Type B pancreatic cell (in vitro differentiated cells): ENCODE data around the gene WIZ. TPM values are rescaled to one million over a fixed set of nuclear protein-coding genes. Genes with fewer than 3 reads are reported as not detected.

ENCODE experiments used
- DNase-seq: peaks from one replicate; pipeline ENCODE4 v3.0.0; 2021; ENCODE audit warnings: mixed read lengths; ENCODE audit not compliant: unreplicated experiment; ENCODE audit errors: extremely low spot score
- H3K27ac Mint-ChIP-seq: 2 replicates; pipeline ENCODE4 v1.8.0; 2021; ENCODE audit warnings: mild to moderate bottlenecking, mixed read lengths
- H3K27me3 Mint-ChIP-seq: 2 replicates; pipeline ENCODE4 v1.8.0; 2021; ENCODE audit warnings: mixed read lengths
- H3K36me3 Mint-ChIP-seq: 2 replicates; pipeline ENCODE4 v1.8.0; 2021; ENCODE audit warnings: mixed read lengths
- H3K4me1 Mint-ChIP-seq: one replicate; pipeline ENCODE4 v1.8.0; 2021; ENCODE audit warnings: mixed read lengths; ENCODE audit not compliant: unreplicated experiment
- H3K4me3 Mint-ChIP-seq: 2 replicates; pipeline ENCODE4 v1.8.0; 2021; ENCODE audit warnings: mild to moderate bottlenecking, mixed read lengths
- H3K9me3 Mint-ChIP-seq: 2 replicates; pipeline ENCODE4 v1.8.0; 2021; ENCODE audit warnings: mixed read lengths
- total RNA-seq: library from RNA; stranded (reverse); gene quantifications from 2 replicates; pipeline ENCODE4 v1.2.1, GENCODE V29; 2021; ENCODE audit warnings: low replicate concordance
- TF ChIP-seq, protein P1 (sequence below): fragments of 200-600 bp; sonication (generic); conservative IDR thresholded peaks from 2 replicates; pipeline ENCODE4 v1.5.0; 2021; ENCODE audit warnings: antibody characterized with exemption, mild to moderate bottlenecking

WIZ gene
- total RNA-seq, 1 donor from 2014 or later = 45.8 TPM

GRCh38 chr19:15402411-15403150, 47.2 kb downstream of the WIZ start:
- Mint-ChIP-seq H3K4me3 (no peak overlapping the region), H3K36me3 (peaks cover 11% of the 10 kb centered on the region)
- TF ChIP-seq, protein P1, sequence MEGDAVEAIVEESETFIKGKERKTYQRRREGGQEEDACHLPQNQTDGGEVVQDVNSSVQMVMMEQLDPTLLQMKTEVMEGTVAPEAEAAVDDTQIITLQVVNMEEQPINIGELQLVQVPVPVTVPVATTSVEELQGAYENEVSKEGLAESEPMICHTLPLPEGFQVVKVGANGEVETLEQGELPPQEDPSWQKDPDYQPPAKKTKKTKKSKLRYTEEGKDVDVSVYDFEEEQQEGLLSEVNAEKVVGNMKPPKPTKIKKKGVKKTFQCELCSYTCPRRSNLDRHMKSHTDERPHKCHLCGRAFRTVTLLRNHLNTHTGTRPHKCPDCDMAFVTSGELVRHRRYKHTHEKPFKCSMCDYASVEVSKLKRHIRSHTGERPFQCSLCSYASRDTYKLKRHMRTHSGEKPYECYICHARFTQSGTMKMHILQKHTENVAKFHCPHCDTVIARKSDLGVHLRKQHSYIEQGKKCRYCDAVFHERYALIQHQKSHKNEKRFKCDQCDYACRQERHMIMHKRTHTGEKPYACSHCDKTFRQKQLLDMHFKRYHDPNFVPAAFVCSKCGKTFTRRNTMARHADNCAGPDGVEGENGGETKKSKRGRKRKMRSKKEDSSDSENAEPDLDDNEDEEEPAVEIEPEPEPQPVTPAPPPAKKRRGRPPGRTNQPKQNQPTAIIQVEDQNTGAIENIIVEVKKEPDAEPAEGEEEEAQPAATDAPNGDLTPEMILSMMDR = no peak

DNA sequence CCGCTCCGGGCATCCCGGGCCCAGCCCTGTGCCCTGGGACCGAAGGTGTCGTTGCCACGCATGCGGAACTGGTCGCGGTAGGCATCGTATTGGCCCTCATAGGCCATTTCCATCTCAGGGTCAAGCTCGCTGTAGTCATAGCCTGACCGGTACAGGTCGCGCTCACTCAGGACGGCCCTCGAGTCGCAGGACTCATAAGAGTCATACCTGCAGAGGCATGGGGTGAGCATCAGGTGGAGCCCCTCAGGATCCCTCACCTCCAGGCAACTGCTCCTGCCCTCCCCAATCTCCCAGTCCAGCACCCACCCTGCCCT, 48.4 kb downstream of the WIZ start:
- TF ChIP-seq, protein P1 = no peak
- Mint-ChIP-seq H3K9me3 (no peaks in the 10 kb centered on the region), H3K27ac (no peak overlapping the region), H3K4me1 (peaks cover 11% of the 10 kb centered on the region), H3K27me3 (no peaks in the 10 kb centered on the region), H3K4me3 (no peak overlapping the region), H3K36me3 (peaks cover 21% of the 10 kb centered on the region)
- no peak for DNase-seq

More at GRCh38 chr19:15402411-15403150, 47.2 kb downstream of the WIZ start:
- Mint-ChIP-seq H3K4me1 (peaks cover 11% of the 10 kb centered on the region), H3K27me3 (no peaks in the 10 kb centered on the region), H3K9me3 (no peaks in the 10 kb centered on the region), H3K27ac (no peak overlapping the region)
- no peak for DNase-seq

DNA sequence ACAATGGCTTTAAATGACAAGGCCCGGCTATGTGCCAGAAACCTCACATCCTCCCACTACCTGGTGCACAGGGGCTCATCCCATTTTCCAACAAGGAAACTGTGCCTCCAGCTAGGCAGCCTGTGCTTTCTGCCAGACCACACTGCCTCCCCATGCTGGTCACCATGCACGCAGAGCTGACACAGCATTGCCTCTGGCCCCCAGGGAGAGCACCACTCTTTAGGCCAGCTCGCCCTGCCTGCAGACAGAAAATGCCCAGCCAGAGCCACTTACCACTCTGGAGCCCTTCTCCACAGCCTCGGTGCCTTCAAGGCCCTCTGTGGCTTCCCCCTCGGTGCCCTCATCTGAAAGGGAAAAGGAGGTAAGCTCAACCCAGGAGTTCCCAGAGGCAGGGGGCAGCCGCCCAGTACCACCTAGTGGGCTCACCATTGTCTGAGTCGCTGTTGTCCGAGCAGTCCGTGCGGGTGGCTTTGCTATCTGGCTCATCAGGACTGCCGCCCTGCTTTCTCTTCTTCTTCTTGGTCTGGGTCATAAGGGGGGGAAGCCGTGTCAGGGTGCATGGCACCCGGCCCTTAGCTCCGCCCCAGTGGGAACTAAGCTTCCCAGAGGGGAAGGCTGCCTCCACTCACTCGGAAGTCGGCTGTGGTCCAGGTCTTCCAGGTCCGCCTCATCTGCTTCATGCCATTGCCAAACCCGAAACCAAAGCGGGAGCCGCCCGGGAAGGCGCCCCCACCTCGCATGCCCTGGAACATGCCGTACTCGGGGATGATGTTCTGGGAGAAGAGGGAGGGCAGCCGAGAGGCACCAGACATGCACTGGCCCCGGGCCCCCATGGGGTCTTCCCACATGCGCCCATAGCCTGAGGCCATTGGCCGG, 49.0 kb downstream of the WIZ start:
- Mint-ChIP-seq H3K36me3 (peaks cover 23% of the 10 kb centered on the region), H3K4me3 (no peak overlapping the region), H3K9me3 (no peaks in the 10 kb centered on the region), H3K27me3 (no peaks in the 10 kb centered on the region), H3K4me1 (peaks cover 11% of the 10 kb centered on the region), H3K27ac (no peak overlapping the region)
- TF ChIP-seq, protein P1 = no peak
- no peak for DNase-seq

DNA sequence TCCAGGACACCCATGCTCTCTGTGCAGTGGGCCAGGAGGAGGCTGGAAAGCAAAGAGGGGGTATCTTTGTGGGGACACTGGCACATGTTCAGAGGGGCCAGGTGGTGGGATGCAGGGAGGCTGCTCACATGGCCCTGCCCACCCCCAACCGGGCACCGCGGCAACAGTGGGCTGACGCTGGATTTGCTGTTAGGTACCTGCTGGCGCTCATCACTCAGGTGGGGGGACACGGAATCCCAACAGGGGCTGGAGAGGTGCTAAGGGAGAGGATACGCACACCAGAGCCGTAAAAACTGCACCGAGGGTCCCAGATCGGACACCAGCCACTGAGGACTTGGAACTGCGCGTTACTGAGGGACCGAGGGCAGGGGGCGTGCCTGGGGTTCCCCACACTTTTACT, 50.1 kb downstream of the WIZ start:
- TF ChIP-seq, protein P1 = no peak
- peaks cover 19% of the 10 kb centered on the region for H3K36me3 Mint-ChIP-seq
- DNase-seq = no peak
- no peak overlapping the region for H3K4me3 Mint-ChIP-seq
- H3K9me3 Mint-ChIP-seq = no peaks in the 10 kb centered on the region
- H3K27ac Mint-ChIP-seq = no peak overlapping the region
- H3K27me3 Mint-ChIP-seq = no peaks in the 10 kb centered on the region
- peaks cover 6% of the 10 kb centered on the region for H3K4me1 Mint-ChIP-seq

DNA sequence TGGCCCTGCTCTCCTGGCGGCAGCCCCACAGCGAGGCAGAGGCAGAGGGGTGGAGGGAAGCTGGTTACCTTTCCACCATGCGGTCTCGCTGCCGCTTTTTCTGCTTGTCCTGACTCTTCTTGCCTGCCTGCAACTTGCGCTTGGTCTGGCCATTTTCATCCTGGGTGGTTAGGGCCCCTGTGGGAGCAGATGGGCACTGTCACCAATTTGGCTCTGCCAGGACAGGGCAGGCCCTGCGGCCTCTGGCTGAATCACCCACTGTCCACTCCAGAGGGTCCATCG, 50.6 kb downstream of the WIZ start:
- TF ChIP-seq, protein P1 = no peak
- Mint-ChIP-seq H3K36me3 (peaks cover 18% of the 10 kb centered on the region), H3K27ac (no peak overlapping the region)

More for the DNA sequence above, 50.6 kb downstream of the WIZ start:
- H3K9me3 Mint-ChIP-seq = no peaks in the 10 kb centered on the region
- DNase-seq = no peak
- H3K4me3 Mint-ChIP-seq = no peak overlapping the region
- no peaks in the 10 kb centered on the region for H3K27me3 Mint-ChIP-seq
- peaks cover 1% of the 10 kb centered on the region for H3K4me1 Mint-ChIP-seq
